Panc1 (cell line): ENCODE measurements around the gene ATP9A. TPM values are rescaled to one million over a fixed set of nuclear protein-coding genes. Genes with fewer than 3 reads are reported as not detected.

ENCODE experiments used
- ATAC-seq: fragments of 200-7000 bp; cut with Tn5 transposase; 2 replicates; pipeline ENCODE4 v1.9.1; 2020; ENCODE audit warnings: mild to moderate bottlenecking, moderate library complexity
- BruUV-seq: library from RNA; stranded (reverse); fragments of 400-500 nt; replicated peaks from 2 replicates; lab custom pipeline; 2021; lab: Mats Ljungman, UMichigan
- CTCF ChIA-PET: fragments of 300-600 bp; sonication (Branson Sonifier 250); formaldehyde crosslinking; loops from one replicate; lab custom pipeline; 2022; ENCODE audit warnings: antibody characterized with exemption; lab: Charles Lee
- POLR2A ChIA-PET: fragments of 300-600 bp; sonication (Branson Sonifier 250); formaldehyde crosslinking; loops from one replicate; lab custom pipeline; 2022; ENCODE audit warnings: antibody characterized with exemption; lab: Charles Lee
- DNase-seq: peaks from one replicate; pipeline ENCODE4 v3.0.0-alpha.2; 2010; ENCODE audit warnings: low read depth, low spot score
- H3K27ac ChIP-seq: 2 replicates; pipeline ENCODE4 v1.5.1; 2011; ENCODE audit warnings: mild to moderate bottlenecking, low read length, inconsistent platforms
- H3K27me3 ChIP-seq: fragments of 200-500 bp; sonication (Bioruptor generic); 2 replicates; pipeline ENCODE4 v1.6.0; 2014; ENCODE audit warnings: low read length, inconsistent platforms; ENCODE audit not compliant: control insufficient read depth, insufficient read depth
- H3K36me3 ChIP-seq: fragments of 200-500 bp; sonication (Bioruptor generic); 2 replicates; pipeline ENCODE4 v1.5.1; 2014; ENCODE audit warnings: inconsistent platforms, mild to moderate bottlenecking, low read length, moderate library complexity; ENCODE audit not compliant: control insufficient read depth, insufficient read depth
- H3K4me1 ChIP-seq: 2 replicates; pipeline ENCODE4 v1.5.1; 2011; ENCODE audit warnings: inconsistent platforms, mild to moderate bottlenecking, low read length, moderate library complexity; ENCODE audit not compliant: control insufficient read depth, insufficient read depth
- H3K4me3 ChIP-seq, 2 experiments: 2 replicates each; pipeline ENCODE4 v1.5.1; 2011 to 2012; ENCODE audit warnings: low read depth in 2 of 2, low read length in 2 of 2, mild to moderate bottlenecking in 2 of 2, inconsistent platforms in 1 of 2, moderate library complexity in 1 of 2
- H3K9me3 ChIP-seq: fragments of 200-500 bp; sonication (Bioruptor generic); 2 replicates; pipeline ENCODE4 v1.5.1; 2014; ENCODE audit warnings: low read depth, mild to moderate bottlenecking, inconsistent platforms, low read length, moderate library complexity; ENCODE audit not compliant: control insufficient read depth, insufficient read depth
- POLR2AphosphoS5 ChIP-seq: IDR thresholded peaks from 2 replicates; pipeline ENCODE4 v1.6.1; 2012; ENCODE audit warnings: mild to moderate bottlenecking, low read depth, low read length, moderate library complexity
- SIN3A ChIP-seq: IDR thresholded peaks from 2 replicates; pipeline ENCODE4 v1.6.1; 2012; ENCODE audit warnings: low read depth, mild to moderate bottlenecking, low read length, moderate library complexity, borderline replicate concordance; ENCODE audit not compliant: insufficient read depth
- TCF7L2 ChIP-seq: IDR thresholded peaks from 2 replicates; pipeline ENCODE4 v1.6.1; 2011; ENCODE audit warnings: mild to moderate bottlenecking, low read depth, low read length, inconsistent platforms
- in situ Hi-C: cut with HindIII; loops from 2 replicates; pipeline ENCODE4 v1.10.0; 2016; ENCODE audit warnings: low sequenced_read_pairs, low pct_unique_long_range_greater_than_20kb
- intact Hi-C: fragments of 100-400 bp; cut with micrococcal nuclease; formaldehyde crosslinking; loops from one replicate; pipeline ENCODE4 v1.10.0; 2022; ENCODE audit not compliant: unreplicated experiment
- total RNA-seq: library from RNA; stranded (reverse); gene quantifications from one replicate; pipeline ENCODE4 v1.2.1, GENCODE V29; 2021; ENCODE audit not compliant: unreplicated experiment
- TF ChIP-seq, protein P1 (sequence below): fragments of 450-650 bp; IDR thresholded peaks from 2 replicates; pipeline ENCODE4 v1.5.1; 2017; ENCODE audit warnings: mild to moderate bottlenecking
- TF ChIP-seq, protein P2 (sequence below), 2 experiments: IDR thresholded peaks; 2 replicates each; pipeline ENCODE4 v1.6.1; 2011 to 2012; ENCODE audit warnings: low read depth in 2 of 2, control low read depth in 1 of 2, low read length in 1 of 2, mild to moderate bottlenecking in 1 of 2, moderate library complexity in 1 of 2; ENCODE audit not compliant: insufficient read depth in 1 of 2

The ATP9A gene
- total RNA-seq, 1 experiment from 2014 or later: 8.7 TPM

DNA sequence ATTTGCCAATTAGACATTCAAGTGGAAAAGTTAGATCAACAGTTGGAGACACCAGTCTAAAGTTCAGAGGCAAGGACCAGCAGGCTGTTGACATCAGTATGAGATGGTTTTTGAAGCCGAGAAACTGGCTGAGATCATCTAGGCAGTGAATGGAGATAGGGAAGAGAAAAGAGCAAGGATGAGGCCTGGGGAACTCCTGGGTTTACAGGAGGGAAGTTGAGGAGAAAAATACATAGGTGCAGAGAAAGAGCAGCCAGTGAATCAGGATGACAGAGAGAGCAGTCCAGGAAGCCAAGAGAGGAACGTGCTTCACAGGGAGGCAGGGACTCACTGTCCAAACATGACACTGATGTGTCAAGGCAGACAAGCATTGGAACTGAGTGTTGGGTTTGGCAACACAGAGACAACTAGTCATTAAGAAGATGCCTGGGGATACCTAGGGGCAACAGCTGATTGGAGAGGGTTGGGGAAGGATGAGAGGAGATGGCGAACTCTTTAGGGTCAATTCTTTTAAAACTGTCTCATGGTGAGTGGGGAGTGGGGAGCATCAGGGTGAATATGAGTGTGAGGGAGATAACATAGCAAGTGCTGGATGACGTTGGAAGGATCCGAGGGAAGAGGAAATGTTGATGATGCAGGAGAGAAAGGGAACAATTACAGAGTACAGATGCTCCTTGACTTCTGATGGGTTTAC, 47.3 kb upstream of the ATP9A start:
- ATAC-seq (no peak), DNase-seq (no peak)
- POLR2A ChIA-PET: no interaction called here
- H3K27me3 ChIP-seq: no peaks in the 10 kb centered on the region
- H3K4me3 ChIP-seq: no peak overlapping the region
- intact Hi-C loops: no loop called here
- in situ Hi-C loops: no loop called here
- CTCF ChIA-PET: interaction anchor here (0.7 kb wide), 1 partner anchor 9 kb away, joined by 7 read pairs; no protein-coding TSS in a partner anchor
- H3K9me3 ChIP-seq: no peaks in the 10 kb centered on the region
- no TSS peak for BruUV-seq
- no peak overlapping the region for H3K27ac ChIP-seq
- no peaks in the 10 kb centered on the region for H3K4me1 ChIP-seq
- no peaks in the 10 kb centered on the region for H3K36me3 ChIP-seq
- TF ChIP-seq SIN3A: no peak
- TF ChIP-seq, protein P1, sequence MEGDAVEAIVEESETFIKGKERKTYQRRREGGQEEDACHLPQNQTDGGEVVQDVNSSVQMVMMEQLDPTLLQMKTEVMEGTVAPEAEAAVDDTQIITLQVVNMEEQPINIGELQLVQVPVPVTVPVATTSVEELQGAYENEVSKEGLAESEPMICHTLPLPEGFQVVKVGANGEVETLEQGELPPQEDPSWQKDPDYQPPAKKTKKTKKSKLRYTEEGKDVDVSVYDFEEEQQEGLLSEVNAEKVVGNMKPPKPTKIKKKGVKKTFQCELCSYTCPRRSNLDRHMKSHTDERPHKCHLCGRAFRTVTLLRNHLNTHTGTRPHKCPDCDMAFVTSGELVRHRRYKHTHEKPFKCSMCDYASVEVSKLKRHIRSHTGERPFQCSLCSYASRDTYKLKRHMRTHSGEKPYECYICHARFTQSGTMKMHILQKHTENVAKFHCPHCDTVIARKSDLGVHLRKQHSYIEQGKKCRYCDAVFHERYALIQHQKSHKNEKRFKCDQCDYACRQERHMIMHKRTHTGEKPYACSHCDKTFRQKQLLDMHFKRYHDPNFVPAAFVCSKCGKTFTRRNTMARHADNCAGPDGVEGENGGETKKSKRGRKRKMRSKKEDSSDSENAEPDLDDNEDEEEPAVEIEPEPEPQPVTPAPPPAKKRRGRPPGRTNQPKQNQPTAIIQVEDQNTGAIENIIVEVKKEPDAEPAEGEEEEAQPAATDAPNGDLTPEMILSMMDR: no peak
- TF ChIP-seq POLR2AphosphoS5: no peak
- TF ChIP-seq, protein P2, sequence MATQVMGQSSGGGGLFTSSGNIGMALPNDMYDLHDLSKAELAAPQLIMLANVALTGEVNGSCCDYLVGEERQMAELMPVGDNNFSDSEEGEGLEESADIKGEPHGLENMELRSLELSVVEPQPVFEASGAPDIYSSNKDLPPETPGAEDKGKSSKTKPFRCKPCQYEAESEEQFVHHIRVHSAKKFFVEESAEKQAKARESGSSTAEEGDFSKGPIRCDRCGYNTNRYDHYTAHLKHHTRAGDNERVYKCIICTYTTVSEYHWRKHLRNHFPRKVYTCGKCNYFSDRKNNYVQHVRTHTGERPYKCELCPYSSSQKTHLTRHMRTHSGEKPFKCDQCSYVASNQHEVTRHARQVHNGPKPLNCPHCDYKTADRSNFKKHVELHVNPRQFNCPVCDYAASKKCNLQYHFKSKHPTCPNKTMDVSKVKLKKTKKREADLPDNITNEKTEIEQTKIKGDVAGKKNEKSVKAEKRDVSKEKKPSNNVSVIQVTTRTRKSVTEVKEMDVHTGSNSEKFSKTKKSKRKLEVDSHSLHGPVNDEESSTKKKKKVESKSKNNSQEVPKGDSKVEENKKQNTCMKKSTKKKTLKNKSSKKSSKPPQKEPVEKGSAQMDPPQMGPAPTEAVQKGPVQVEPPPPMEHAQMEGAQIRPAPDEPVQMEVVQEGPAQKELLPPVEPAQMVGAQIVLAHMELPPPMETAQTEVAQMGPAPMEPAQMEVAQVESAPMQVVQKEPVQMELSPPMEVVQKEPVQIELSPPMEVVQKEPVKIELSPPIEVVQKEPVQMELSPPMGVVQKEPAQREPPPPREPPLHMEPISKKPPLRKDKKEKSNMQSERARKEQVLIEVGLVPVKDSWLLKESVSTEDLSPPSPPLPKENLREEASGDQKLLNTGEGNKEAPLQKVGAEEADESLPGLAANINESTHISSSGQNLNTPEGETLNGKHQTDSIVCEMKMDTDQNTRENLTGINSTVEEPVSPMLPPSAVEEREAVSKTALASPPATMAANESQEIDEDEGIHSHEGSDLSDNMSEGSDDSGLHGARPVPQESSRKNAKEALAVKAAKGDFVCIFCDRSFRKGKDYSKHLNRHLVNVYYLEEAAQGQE (IDR thresholded peaks at IDR 0.05; ENCODE audit: insufficient read depth in 1 of 2, low read depth in 2 of 2, low read length in 1 of 2): no peak
- no peak for TF ChIP-seq TCF7L2

DNA sequence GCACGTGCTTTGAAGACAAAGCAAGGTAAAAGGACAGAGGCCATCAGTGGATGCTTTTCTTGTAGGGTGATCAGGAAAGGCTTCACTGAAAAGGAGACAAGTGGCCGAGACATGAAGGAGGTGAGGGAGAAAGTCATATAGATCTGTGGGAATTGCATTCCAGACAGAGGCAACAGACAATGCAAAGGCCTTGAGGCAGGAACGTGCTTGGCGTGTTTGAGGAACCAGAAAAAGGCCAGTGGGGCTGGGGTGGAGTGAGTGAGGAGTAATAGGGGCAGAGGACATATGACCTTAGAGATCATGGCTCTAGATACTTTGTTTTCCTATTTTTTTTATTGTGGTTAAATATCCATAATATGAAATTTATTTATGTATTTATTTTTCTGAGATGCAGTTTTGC, 44.7 kb upstream of the ATP9A start:
- CTCF ChIA-PET: no interaction called here
- intact Hi-C loops: no loop called here
- POLR2A ChIA-PET: no interaction called here
- H3K27ac ChIP-seq: no peak overlapping the region
- H3K36me3 ChIP-seq: no peaks in the 10 kb centered on the region
- BruUV-seq: no TSS peak
- ATAC-seq (no peak), DNase-seq (no peak)
- no peak for TF ChIP-seq POLR2AphosphoS5
- TF ChIP-seq, protein P1: no peak
- TF ChIP-seq TCF7L2: no peak
- TF ChIP-seq SIN3A: no peak
- TF ChIP-seq, protein P2 (IDR thresholded peaks at IDR 0.05; ENCODE audit: insufficient read depth in 1 of 2, low read depth in 2 of 2, low read length in 1 of 2): no peak
- H3K4me1 ChIP-seq: no peaks in the 10 kb centered on the region
- H3K9me3 ChIP-seq: no peaks in the 10 kb centered on the region
- H3K4me3 ChIP-seq: no peak overlapping the region
- in situ Hi-C loops: no loop called here
- no peaks in the 10 kb centered on the region for H3K27me3 ChIP-seq
